Measurements from ENCODE around the gene SEMA6A.

- TF ChIP-seq EZH2 (IDR thresholded peaks at IDR 0.05; ENCODE audit: low read depth, unreplicated experiment) (no peak), CTCF (conservative IDR thresholded peaks at IDR 0.05; ENCODE audit: low read depth in 2 of 2) (no peak), POLR2AphosphoS5 (IDR thresholded peaks at IDR 0.05; ENCODE audit: low read depth) (no peak), REST (IDR thresholded peaks at IDR 0.05; ENCODE audit: unreplicated experiment) (no peak), CREB1 (CRISPR knock-in tag; IDR thresholded peaks at IDR 0.05; ENCODE audit: low read depth) (no peak), STAT1 (IDR thresholded peaks at IDR 0.05; ENCODE audit: unreplicated experiment) (no peak), JUNB (IDR thresholded peaks at IDR 0.05; ENCODE audit: unreplicated experiment) (no peak), EZH2phosphoT487 (IDR thresholded peaks at IDR 0.05; ENCODE audit: unreplicated experiment) (no peak), ZNF462 (CRISPR knock-in tag; IDR thresholded peaks at IDR 0.05) (no peak), ETS1 (IDR thresholded peaks at IDR 0.05) (no peak), ZNF114 (CRISPR knock-in tag; IDR thresholded peaks at IDR 0.05) (0 out of 2 replicates have a peak, but pooled peaks have one; percentile 2), ZNF331 (CRISPR knock-in tag; IDR thresholded peaks at IDR 0.05; ENCODE audit: low read depth) (no peak), NANOG (IDR thresholded peaks at IDR 0.05; ENCODE audit: borderline replicate concordance) (no peak)
Observed at GRCh38 chr5:116559673-116560164, 14.9 kb downstream of the SEMA6A start.

All from GM23338 (cell line).